ENCODE measurements around the gene COL17A1.

- TF ChIP-seq, protein P1, sequence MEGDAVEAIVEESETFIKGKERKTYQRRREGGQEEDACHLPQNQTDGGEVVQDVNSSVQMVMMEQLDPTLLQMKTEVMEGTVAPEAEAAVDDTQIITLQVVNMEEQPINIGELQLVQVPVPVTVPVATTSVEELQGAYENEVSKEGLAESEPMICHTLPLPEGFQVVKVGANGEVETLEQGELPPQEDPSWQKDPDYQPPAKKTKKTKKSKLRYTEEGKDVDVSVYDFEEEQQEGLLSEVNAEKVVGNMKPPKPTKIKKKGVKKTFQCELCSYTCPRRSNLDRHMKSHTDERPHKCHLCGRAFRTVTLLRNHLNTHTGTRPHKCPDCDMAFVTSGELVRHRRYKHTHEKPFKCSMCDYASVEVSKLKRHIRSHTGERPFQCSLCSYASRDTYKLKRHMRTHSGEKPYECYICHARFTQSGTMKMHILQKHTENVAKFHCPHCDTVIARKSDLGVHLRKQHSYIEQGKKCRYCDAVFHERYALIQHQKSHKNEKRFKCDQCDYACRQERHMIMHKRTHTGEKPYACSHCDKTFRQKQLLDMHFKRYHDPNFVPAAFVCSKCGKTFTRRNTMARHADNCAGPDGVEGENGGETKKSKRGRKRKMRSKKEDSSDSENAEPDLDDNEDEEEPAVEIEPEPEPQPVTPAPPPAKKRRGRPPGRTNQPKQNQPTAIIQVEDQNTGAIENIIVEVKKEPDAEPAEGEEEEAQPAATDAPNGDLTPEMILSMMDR (IDR thresholded peaks at IDR 0.05), result no peak
- no peak for TF ChIP-seq POLR2A (IDR thresholded peaks at IDR 0.05)
Measured at GRCh38 chr10:104018471-104018870, 67.2 kb downstream of the COL17A1 start.

All from stomach (tissue), 4 donors.